Astrocyte of the spinal cord (primary cell): ENCODE results near the gene ZNF574.

Source experiments
- DNase-seq: peaks from one replicate; pipeline ENCODE4 v3.0.0; 2011; ENCODE audit warnings: low read depth, low spot score
- H3K4me3 ChIP-seq: 2 replicates; pipeline ENCODE4 v1.5.1; 2011; ENCODE audit warnings: low read depth, mild to moderate bottlenecking, low read length, moderate library complexity
- in situ Hi-C: cut with HindIII; loops from 2 replicates; pipeline ENCODE4 v1.10.0; 2017; ENCODE audit warnings: low sequenced_read_pairs
- TF ChIP-seq, protein P1 (sequence below): IDR thresholded peaks from 2 replicates; pipeline ENCODE4 v1.5.1; 2012; ENCODE audit warnings: low read depth, mild to moderate bottlenecking, low read length, inconsistent platforms

ZNF574 gene

DNA sequence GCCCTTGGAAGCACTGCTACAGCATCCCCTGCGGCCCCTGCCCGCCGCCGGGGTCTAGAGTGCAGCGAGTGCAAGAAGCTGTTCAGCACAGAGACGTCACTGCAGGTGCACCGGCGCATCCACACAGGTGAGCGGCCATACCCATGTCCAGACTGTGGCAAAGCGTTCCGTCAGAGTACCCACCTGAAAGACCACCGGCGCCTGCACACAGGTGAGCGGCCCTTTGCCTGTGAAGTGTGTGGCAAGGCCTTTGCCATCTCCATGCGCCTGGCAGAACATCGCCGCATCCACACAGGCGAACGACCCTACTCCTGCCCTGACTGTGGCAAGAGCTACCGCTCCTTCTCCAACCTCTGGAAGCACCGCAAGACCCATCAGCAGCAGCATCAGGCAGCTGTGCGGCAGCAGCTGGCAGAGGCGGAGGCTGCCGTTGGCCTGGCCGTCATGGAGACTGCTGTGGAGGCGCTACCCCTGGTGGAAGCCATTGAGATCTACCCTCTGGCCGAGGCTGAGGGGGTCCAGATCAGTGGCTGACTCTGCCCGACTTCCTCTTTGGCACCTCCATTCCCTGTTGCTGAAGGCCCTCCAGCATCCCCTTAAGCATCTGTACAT, 4.9 kb downstream of the ZNF574 start:
- TF ChIP-seq, protein P1, sequence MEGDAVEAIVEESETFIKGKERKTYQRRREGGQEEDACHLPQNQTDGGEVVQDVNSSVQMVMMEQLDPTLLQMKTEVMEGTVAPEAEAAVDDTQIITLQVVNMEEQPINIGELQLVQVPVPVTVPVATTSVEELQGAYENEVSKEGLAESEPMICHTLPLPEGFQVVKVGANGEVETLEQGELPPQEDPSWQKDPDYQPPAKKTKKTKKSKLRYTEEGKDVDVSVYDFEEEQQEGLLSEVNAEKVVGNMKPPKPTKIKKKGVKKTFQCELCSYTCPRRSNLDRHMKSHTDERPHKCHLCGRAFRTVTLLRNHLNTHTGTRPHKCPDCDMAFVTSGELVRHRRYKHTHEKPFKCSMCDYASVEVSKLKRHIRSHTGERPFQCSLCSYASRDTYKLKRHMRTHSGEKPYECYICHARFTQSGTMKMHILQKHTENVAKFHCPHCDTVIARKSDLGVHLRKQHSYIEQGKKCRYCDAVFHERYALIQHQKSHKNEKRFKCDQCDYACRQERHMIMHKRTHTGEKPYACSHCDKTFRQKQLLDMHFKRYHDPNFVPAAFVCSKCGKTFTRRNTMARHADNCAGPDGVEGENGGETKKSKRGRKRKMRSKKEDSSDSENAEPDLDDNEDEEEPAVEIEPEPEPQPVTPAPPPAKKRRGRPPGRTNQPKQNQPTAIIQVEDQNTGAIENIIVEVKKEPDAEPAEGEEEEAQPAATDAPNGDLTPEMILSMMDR = no peak
- in situ Hi-C loops = no loop called here
- no peak for DNase-seq
- no peak overlapping the region for H3K4me3 ChIP-seq

DNA sequence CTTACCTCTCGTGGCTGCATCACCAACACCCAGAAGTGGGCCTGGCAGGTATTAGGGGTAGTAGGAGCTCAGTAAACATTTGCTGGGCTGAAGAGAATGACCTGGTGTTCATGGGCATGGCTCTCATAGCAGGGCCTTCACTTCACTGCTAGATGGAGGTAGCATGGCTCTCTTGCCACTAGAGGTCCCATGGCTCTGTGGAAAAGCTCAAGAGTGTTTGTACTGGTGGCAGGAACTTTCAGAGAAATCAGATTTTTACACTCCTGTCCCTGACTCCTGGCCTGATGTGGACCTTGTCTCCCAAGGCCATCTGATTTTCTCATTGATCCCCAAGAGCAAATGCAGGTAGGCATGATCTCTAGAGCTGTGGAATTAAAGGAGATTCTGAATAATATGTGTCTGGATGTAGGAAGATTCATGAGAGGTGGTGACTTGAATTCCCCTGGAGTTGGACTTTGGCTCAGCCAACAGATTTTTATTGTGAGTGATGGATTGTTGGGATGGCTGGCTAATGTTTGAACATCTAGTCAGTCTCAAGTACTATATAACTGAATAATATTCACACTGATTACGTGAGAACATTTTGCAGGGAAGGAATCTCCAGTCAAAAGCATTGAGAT, 5.7 kb downstream of the ZNF574 start:
- no peak overlapping the region for H3K4me3 ChIP-seq
- DNase-seq = peak; percentile 54
- in situ Hi-C loops = no loop called here
- TF ChIP-seq, protein P1 = peak; percentile 76

DNA sequence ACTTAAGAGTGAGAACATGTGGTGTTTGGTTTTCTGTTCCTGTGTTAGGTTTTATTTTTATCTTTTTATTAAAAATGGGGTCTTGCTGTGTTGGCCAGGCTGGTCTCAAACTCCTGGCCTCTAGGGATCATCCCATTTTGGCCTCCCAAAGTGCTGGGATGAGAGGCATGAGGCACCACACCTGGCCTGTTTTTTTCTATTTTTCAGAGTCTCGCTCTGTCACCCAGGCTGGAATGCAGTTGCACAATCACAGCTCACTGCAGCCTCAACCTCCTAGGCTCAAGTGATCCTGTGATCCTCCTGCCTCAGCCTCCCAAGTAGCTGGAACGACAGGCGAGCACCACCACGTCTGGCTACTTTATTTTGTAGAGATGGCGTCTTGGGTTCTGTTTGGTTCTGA, 7.6 kb downstream of the ZNF574 start:
- DNase-seq = no peak
- in situ Hi-C loops = no loop called here
- TF ChIP-seq, protein P1 = no peak
- no peak overlapping the region for H3K4me3 ChIP-seq

DNA sequence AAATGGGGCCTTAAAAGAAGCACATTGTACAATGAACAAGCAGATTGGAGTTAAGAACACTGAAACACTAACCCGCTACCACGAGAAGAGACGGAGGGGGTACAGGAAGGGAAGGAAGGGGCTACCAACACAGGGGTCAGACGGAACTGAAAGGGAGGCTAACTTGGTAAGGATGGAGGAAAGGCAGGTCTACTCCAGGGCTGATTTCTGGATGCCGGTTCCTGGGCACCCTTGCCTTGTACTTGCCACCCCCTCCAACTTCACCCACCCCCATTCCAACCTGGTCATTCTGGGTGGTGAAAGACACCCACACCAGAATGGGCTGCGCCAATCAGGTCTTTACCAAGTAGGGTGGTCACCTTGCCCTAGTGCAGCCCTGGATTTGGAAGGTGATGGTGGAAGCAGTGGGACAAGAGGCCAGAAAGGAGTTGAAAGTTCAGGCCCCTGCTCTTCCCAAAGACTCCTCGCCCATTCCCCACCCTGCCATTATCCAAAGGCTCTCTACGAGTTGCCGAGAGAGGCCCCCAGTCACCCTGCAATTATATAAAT, 10.3 kb downstream of the ZNF574 start:
- TF ChIP-seq, protein P1 = no peak
- DNase-seq = no peak
- in situ Hi-C loops = no loop called here
- H3K4me3 ChIP-seq = no peak overlapping the region

DNA sequence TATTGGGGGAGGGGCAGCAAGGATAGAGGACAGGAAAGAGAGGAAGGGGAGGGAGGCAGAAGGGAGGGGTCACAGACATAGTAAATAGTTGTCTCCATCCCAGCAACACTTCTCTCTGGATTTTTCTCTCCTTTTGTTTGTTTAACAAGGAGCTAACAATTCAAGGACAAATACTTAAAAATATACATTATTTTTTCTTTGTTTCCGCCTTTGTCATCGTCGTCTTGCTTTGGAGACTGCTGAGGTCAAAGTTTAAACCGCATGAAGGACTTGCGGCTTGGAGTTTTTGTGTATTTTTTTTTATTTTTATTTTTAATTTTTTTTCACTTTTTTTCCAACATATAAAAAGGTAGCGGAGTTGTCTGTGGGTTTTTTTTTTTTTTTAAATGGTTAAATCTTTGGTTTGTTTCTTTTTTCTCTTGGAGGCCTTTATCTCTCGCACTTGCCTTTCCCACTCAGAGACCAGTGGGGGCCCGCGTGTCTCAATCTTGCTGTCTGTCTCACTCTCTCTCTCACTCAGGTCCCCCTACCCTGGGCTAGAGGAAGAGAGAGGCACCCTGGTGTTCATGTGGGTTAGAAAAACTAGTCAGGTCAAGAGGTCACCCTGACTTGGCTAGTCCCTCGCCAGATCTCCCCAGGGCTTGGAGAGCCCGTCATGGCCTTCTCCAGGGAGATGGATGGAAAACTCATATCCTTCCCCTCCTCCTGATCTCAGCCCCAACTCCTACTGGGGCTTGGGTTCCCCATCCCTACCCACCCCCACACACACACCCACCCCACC, 11.0 kb downstream of the ZNF574 start:
- in situ Hi-C loops = no loop called here
- H3K4me3 ChIP-seq = no peak overlapping the region
- TF ChIP-seq, protein P1 = no peak
- DNase-seq = peak; percentile 84

DNA sequence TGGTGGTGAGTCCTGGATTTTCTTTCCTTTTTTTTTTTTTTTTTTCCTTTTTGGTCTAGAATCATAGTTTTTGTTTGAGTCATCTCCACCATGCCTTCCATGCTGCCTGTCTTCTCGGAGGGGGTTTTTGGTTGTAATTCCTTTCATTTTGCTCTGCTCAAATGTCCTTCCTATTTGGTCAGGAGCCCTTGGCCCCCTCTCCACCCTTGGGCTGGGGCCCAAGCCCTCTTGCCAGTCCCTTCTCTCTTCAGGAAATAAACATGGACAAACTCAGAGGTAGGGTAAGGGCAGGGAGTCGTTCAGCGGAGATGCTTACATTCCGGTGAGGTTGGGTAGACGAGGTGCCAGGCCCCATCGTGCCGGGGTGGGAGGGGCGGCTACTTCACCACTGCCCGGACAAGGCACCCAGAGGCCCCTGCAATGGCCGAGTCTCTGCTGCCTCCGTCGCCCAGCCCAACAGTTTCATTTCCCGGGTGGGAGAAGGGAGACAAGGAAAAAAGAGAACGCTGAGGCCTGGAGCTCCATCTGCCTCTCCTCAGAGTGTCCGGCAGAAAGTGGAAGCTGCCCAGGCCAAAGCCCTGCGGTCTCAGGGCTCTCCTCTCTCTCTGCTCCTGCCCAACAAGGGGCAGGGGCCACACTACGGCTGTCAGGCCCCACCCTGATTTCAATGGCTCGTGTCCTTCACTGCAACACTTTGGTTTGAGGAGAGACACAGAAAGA, 12.7 kb downstream of the ZNF574 start:
- H3K4me3 ChIP-seq = no peak overlapping the region
- TF ChIP-seq, protein P1 = no peak
- peak; percentile 83 for DNase-seq
- in situ Hi-C loops = no loop called here
